ENCODE measurements around the gene CRYL1.

The CRYL1 gene

DNA sequence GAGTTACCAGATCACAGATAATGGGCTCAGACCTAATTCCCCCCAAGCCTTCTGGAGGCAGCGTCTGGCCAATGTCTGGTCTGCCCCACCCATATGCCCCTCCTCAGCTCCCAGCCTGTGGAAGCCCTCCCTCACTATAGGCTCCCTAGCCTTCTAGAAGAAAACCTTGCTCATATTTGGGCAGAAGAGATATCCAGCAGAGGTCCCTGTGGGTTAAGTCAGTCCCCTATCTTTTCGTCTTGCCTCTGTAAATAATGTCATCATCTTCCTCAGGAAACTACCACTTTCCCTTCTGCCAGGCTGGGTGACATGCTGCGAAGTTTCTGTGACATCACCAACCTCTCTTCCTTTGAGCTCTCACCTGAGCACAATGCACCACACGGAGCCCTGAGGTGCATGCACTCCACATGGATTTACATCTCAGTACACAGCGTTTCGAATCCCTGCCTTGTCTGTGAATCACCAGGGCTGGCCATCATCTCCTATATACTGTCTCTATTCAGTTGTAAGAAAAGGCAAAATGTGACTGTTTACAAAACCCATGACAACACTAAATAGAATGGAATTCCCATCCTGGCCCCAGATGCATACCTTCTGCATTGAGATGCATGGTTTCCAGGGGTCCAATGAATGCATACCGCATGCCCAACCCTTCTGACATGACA, 112.8 kb downstream of the CRYL1 start:
- Histone ChIP-seq H3K4me3 (ENCODE audit: severe bottlenecking) (no peak overlapping the region), H3K27ac (ENCODE audit: poor library complexity, severe bottlenecking) (no peak overlapping the region)
- DNase-seq (ENCODE audit: low spot score), result no peak

DNA sequence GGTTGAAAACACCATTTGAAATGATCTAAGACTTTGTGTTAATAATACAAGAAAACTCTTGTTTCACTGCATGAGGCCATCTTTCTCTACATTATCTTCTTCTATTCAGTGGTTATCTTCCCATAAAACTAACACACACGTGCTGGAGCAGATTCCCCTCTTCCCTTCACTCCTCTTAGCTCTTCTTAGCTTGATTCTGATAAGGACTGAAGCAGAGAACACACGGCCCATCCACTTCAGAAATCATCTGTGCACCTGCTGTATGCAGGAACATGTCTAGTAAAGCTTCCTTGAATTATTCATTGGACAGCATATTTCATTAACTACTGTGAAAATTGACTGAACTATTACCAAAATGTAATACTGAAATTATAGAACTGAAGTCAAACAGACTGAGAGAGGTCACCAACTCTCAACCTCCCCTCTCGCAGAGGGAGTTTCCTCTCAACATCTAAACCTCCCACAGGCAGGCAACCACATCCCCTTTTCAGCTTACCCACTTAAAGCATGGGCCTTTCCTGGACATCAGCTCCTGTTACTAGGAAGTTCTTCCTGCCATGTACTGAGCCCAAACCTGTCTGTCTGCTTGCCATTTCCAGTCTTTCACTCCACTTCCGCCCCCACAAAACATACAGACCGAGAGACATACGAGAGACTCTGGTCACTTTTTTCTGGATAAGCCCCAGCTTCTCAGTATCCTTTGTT, 113.9 kb downstream of the CRYL1 start:
- Histone ChIP-seq H3K4me1 (ENCODE audit: insufficient read depth, poor library complexity, severe bottlenecking) (peaks cover 5% of the 10 kb centered on the region), H3K4me3 (ENCODE audit: severe bottlenecking) (no peak overlapping the region), H3K27me3 (ENCODE audit: insufficient read depth, poor library complexity, severe bottlenecking) (no peaks in the 10 kb centered on the region), H3K9me3 (ENCODE audit: severe bottlenecking) (no peaks in the 10 kb centered on the region), H3K36me3 (ENCODE audit: low read depth) (no peaks in the 10 kb centered on the region), H3K27ac (ENCODE audit: poor library complexity, severe bottlenecking) (no peak overlapping the region)
- DNase-seq (ENCODE audit: low spot score), result no peak
- TF ChIP-seq, protein P1, sequence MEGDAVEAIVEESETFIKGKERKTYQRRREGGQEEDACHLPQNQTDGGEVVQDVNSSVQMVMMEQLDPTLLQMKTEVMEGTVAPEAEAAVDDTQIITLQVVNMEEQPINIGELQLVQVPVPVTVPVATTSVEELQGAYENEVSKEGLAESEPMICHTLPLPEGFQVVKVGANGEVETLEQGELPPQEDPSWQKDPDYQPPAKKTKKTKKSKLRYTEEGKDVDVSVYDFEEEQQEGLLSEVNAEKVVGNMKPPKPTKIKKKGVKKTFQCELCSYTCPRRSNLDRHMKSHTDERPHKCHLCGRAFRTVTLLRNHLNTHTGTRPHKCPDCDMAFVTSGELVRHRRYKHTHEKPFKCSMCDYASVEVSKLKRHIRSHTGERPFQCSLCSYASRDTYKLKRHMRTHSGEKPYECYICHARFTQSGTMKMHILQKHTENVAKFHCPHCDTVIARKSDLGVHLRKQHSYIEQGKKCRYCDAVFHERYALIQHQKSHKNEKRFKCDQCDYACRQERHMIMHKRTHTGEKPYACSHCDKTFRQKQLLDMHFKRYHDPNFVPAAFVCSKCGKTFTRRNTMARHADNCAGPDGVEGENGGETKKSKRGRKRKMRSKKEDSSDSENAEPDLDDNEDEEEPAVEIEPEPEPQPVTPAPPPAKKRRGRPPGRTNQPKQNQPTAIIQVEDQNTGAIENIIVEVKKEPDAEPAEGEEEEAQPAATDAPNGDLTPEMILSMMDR (IDR thresholded peaks at IDR 0.05; ENCODE audit: poor library complexity, severe bottlenecking), result no peak
- ATAC-seq (ENCODE audit: low read depth), result no peak

More for the DNA sequence above, 112.8 kb downstream of the CRYL1 start:
- peaks cover 5% of the 10 kb centered on the region for H3K4me1 ChIP-seq (ENCODE audit: insufficient read depth, poor library complexity, severe bottlenecking)
- no peak for ATAC-seq (ENCODE audit: low read depth)
- H3K9me3 ChIP-seq (ENCODE audit: severe bottlenecking), result no peaks in the 10 kb centered on the region
- H3K27me3 ChIP-seq (ENCODE audit: insufficient read depth, poor library complexity, severe bottlenecking), result no peaks in the 10 kb centered on the region
- TF ChIP-seq, protein P1 (IDR thresholded peaks at IDR 0.05; ENCODE audit: poor library complexity, severe bottlenecking), result no peak
- H3K36me3 ChIP-seq (ENCODE audit: low read depth), result no peaks in the 10 kb centered on the region

DNA sequence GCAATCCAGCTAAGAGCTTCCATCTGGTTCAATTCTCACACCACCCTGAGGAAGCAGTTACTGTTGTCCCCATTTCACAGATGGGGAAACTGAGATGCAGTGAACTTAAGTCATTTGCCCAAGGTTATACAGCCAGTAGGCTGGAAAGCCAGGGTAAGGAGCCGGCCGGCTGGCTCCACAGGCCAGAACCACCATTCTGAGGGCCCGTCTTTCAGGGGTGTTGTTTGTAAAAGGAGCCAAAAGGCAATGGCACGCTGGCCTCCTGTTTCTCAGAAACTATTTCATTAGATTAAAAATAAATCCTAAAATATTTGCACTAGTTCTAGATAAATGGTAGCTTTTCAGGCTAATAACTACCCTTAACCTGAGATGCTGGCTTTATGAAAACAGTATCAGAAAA, 114.9 kb downstream of the CRYL1 start:
- Histone ChIP-seq H3K27me3 (ENCODE audit: insufficient read depth, poor library complexity, severe bottlenecking) (no peaks in the 10 kb centered on the region), H3K9me3 (ENCODE audit: severe bottlenecking) (no peaks in the 10 kb centered on the region), H3K36me3 (ENCODE audit: low read depth) (no peaks in the 10 kb centered on the region), H3K4me1 (ENCODE audit: insufficient read depth, poor library complexity, severe bottlenecking) (peaks cover 14% of the 10 kb centered on the region), H3K4me3 (ENCODE audit: severe bottlenecking) (no peak overlapping the region), H3K27ac (ENCODE audit: poor library complexity, severe bottlenecking) (no peak overlapping the region)
- TF ChIP-seq, protein P1 (IDR thresholded peaks at IDR 0.05; ENCODE audit: poor library complexity, severe bottlenecking), result no peak
- ATAC-seq (ENCODE audit: low read depth) (no peak), DNase-seq (ENCODE audit: low spot score) (no peak)

DNA sequence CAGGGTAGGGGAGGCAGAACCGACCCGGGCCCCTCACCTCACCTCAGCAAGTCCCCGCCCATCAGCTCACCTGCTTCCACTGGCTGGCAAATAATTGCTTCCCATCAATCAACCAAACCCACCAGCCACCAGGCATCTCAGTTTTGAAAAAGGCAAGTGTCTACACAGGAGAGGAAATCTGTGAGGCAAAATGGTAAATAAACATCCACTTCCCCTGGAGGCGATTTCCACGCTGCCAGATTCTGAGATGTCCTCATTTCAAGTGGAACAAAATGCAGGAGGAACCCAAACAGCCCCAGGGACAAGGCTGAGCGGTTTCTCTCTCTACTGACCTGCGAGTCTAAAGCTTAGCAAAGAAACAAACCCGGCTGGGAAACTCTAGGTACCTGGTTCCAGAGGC, 117.5 kb downstream of the CRYL1 start:
- DNase-seq (ENCODE audit: low spot score) (no peak), ATAC-seq (ENCODE audit: low read depth) (no peak)
- Histone ChIP-seq H3K4me3 (ENCODE audit: severe bottlenecking) (no peak overlapping the region), H3K9me3 (ENCODE audit: severe bottlenecking) (no peaks in the 10 kb centered on the region), H3K4me1 (ENCODE audit: insufficient read depth, poor library complexity, severe bottlenecking) (peaks cover 14% of the 10 kb centered on the region), H3K27ac (ENCODE audit: poor library complexity, severe bottlenecking) (no peak overlapping the region), H3K36me3 (ENCODE audit: low read depth) (no peaks in the 10 kb centered on the region), H3K27me3 (ENCODE audit: insufficient read depth, poor library complexity, severe bottlenecking) (no peaks in the 10 kb centered on the region)
- TF ChIP-seq, protein P1 (IDR thresholded peaks at IDR 0.05; ENCODE audit: poor library complexity, severe bottlenecking), result no peak

DNA sequence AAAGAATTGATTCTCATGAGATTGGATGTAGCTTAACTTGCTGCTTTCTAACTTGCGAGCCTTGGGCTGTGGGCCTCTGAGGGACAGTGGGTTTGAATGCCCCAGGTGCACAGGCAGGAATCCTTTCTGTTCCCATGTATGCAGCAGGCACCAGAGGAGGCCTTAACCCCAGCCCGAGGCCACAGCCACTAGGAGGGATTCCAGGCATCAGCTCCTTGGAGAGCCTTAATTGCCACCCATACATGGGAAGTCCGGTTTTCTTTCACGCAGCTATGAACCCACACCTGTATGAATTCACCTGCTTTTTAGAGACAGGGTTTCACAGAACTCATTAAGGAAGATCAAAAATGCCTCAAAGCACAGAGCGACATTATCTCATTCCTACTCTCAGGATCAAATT, 117.9 kb downstream of the CRYL1 start:
- Histone ChIP-seq H3K9me3 (ENCODE audit: severe bottlenecking) (no peaks in the 10 kb centered on the region), H3K27me3 (ENCODE audit: insufficient read depth, poor library complexity, severe bottlenecking) (no peaks in the 10 kb centered on the region), H3K4me1 (ENCODE audit: insufficient read depth, poor library complexity, severe bottlenecking) (peaks cover 14% of the 10 kb centered on the region), H3K4me3 (ENCODE audit: severe bottlenecking) (no peak overlapping the region), H3K36me3 (ENCODE audit: low read depth) (no peaks in the 10 kb centered on the region), H3K27ac (ENCODE audit: poor library complexity, severe bottlenecking) (no peak overlapping the region)
- TF ChIP-seq, protein P1 (IDR thresholded peaks at IDR 0.05; ENCODE audit: poor library complexity, severe bottlenecking), result no peak
- DNase-seq (ENCODE audit: low spot score) (no peak), ATAC-seq (ENCODE audit: low read depth) (no peak)

All from RWPE2 (cell line).